Right lobe of liver (tissue), 6 donors: ENCODE results near the gene GUCY2D. TPM values are rescaled to one million over a fixed set of nuclear protein-coding genes. Genes with fewer than 3 reads are reported as not detected.

Experiments
- ATAC-seq, 4 donors: fragments of 200-7000 bp; cut with Tn5 transposase; one replicate each; pipeline ENCODE4 v1.9.1; 2020; ENCODE audit warnings: mild to moderate bottlenecking in 4 of 4, moderate library complexity in 4 of 4
- DNase-seq, 3 donors: peaks; one replicate each; pipeline ENCODE4 v3.0.0-alpha.2; 2020
- H3K27ac ChIP-seq, 3 donors: fragments of 200-600 bp; one replicate each; pipeline ENCODE4 v1.8.0; 2022
- H3K27me3 ChIP-seq, 2 donors: fragments of 200-600 bp; one replicate each; pipeline ENCODE4 v1.8.0; 2022
- H3K36me3 ChIP-seq, 4 donors: fragments of 200-600 bp; sonication (generic) in 1 of 4; one replicate each; pipeline versions ENCODE4 v1.5.1 to v1.8.0; 2017 to 2022; ENCODE audit warnings: control low read depth in 1 of 4
- H3K4me1 ChIP-seq, 4 donors: fragments of 200-600 bp; sonication (generic) in 1 of 4; one replicate each; pipeline versions ENCODE4 v1.5.1 to v1.8.0; 2017 to 2022; ENCODE audit warnings: control low read depth in 1 of 4
- H3K4me3 ChIP-seq, 3 donors: fragments of 200-600 bp; one replicate each; pipeline ENCODE4 v1.8.0; 2022
- H3K9me3 ChIP-seq, 4 donors: fragments of 200-600 bp; sonication (generic) in 1 of 4; one replicate each; pipeline versions ENCODE4 v1.5.1 to v1.8.0; 2017 to 2022; ENCODE audit warnings: control low read depth in 1 of 4
- CTCF ChIP-seq, 4 donors: fragments of 200-600 bp in 3 of 4; fragments of 450-650 bp in 1 of 4; IDR thresholded peaks; one replicate each; pipeline versions ENCODE4 v1.5.1 to v1.8.0; 2016 to 2022; ENCODE audit warnings: antibody characterized with exemption in 4 of 4, mild to moderate bottlenecking in 2 of 4
- POLR2A ChIP-seq: fragments of 450-650 bp; IDR thresholded peaks from one replicate; pipeline ENCODE4 v1.6.1; 2017; ENCODE audit warnings: antibody characterized with exemption, mild to moderate bottlenecking
- WGBS: methylation state at CpG from one replicate; pipeline ENCODE4 v1.1.6; 2018; ENCODE audit warnings: low coverage, low lambda C conversion rate; ENCODE audit not compliant: insufficient coverage; ENCODE audit errors: missing lambda C conversion rate; 5-methylcytosine and 5-hydroxymethylcytosine counted together
- intact Hi-C, 2 donors: fragments of 100-400 bp; cut with DNase I; formaldehyde crosslinking; loops; one replicate each; pipeline versions ENCODE4 v1.11.2 to v1.14.1; 2022
- total RNA-seq, 6 experiments: library from RNA; depleted of rRNA in 2 of 6; stranded (reverse); fragments of >200 nt in 2 of 6; fragmentation: NEBNext Ultra II Directional in 3 of 6; extraction: Animal tissue kit (Norgen Biotek cat#: 25700) in 3 of 6; gene quantifications; one replicate each; pipeline versions ENCODE4 v1.1.0 to v1.2.4, GENCODE V29; 2016 to 2023
- donor health status: DM: no; HTN: yes; CAD: no.
- donor health status: DM: no; HTN: no; CAD: no.
- donor health status: DM: no; HTN: no; CAD: no.
- donor health status: DM: no; HTN: yes; CAD: no.
- donor health status: DM: no; HTN: yes; CAD: no.

GUCY2D gene
- total RNA-seq, 6 experiments from 2014 or later: 0.33 TPM; not detected in 5

GRCh38 chr17:7988750-7989178 lies 13.7 kb upstream of the GUCY2D start:
- TF ChIP-seq CTCF (IDR thresholded peaks at IDR 0.05): peak; percentile 67 to 80 (median 73)
- TF ChIP-seq POLR2A: no peak
- ATAC-seq (peak; percentile 71 to 77 (median 76)), DNase-seq (peak in 1 of 3 donors; percentile 42)
- H3K27ac ChIP-seq: no peak overlapping the region
- H3K9me3 ChIP-seq: no peaks in the 10 kb centered on the region
- no peaks in the 10 kb centered on the region for H3K36me3 ChIP-seq
- WGBS: 5% methylated on average over 5 of the region's 5 CpGs
- intact Hi-C loops: loop anchor here in 1 of 2 donors (5.0 kb wide), 1 partner anchor 76 kb away; no protein-coding TSS in a partner anchor
- no peak overlapping the region for H3K4me3 ChIP-seq
- H3K4me1 ChIP-seq: peaks cover 0 to 5% (median 0%) of the 10 kb centered on the region in 4 donors
- H3K27me3 ChIP-seq: no peaks in the 10 kb centered on the region

GRCh38 chr17:7989781-7990655 lies 12.4 kb upstream of the GUCY2D start:
- Histone ChIP-seq H3K9me3 (no peaks in the 10 kb centered on the region), H3K4me1 (peaks cover 0 to 5% (median 0%) of the 10 kb centered on the region in 4 donors), H3K27me3 (no peaks in the 10 kb centered on the region), H3K36me3 (no peaks in the 10 kb centered on the region), H3K4me3 (peak overlapping the region; percentile 54 to 58 (median 56)), H3K27ac (peak overlapping the region in 1 of 3 donors; percentile 63)
- DNase-seq (peak; percentile 83 to 85 (median 85)), ATAC-seq (peak; percentile 93 to 97 (median 96))
- TF ChIP-seq POLR2A (no peak), CTCF (IDR thresholded peaks at IDR 0.05) (peak; percentile 92 to 99 (median 96))
- 0% methylated on average over 20 of the region's 59 CpGs for WGBS
- intact Hi-C loops: loop anchor here in 1 of 2 donors (5.0 kb wide), 1 partner anchor 78 kb away; no protein-coding TSS in a partner anchor

- WGBS: 50% methylated on average over 1 of the region's 2 CpGs
- H3K27me3 ChIP-seq: no peaks in the 10 kb centered on the region
- H3K4me3 ChIP-seq: no peak overlapping the region
- no peaks in the 10 kb centered on the region for H3K36me3 ChIP-seq
- TF ChIP-seq POLR2A: no peak
- TF ChIP-seq CTCF (IDR thresholded peaks at IDR 0.05): no peak
- DNase-seq: no peak
- intact Hi-C loops: no loop called here
- ATAC-seq: no peak
- no peak overlapping the region for H3K27ac ChIP-seq
- H3K9me3 ChIP-seq: no peaks in the 10 kb centered on the region
- H3K4me1 ChIP-seq: peaks cover 0 to 5% (median 0%) of the 10 kb centered on the region in 4 donors
These were observed 9.9 kb upstream of the GUCY2D start for GRCh38 chr17:7992516-7992915.

GRCh38 chr17:7992924-7993323 lies 9.5 kb upstream of the GUCY2D start:
- peak in 1 of 3 donors; percentile 24 for DNase-seq
- intact Hi-C loops: no loop called here
- 22% methylated on average over 2 of the region's 3 CpGs for WGBS

More at GRCh38 chr17:7992924-7993323, 9.5 kb upstream of the GUCY2D start:
- Histone ChIP-seq H3K4me1 (peaks cover 0 to 5% (median 0%) of the 10 kb centered on the region in 4 donors), H3K4me3 (no peak overlapping the region), H3K27ac (no peak overlapping the region), H3K36me3 (no peaks in the 10 kb centered on the region), H3K9me3 (no peaks in the 10 kb centered on the region), H3K27me3 (no peaks in the 10 kb centered on the region)
- TF ChIP-seq CTCF (IDR thresholded peaks at IDR 0.05): no peak
- TF ChIP-seq POLR2A: no peak
- ATAC-seq: no peak
